Prostate gland (tissue), 2 donors: Measurements from ENCODE around the gene FAM114A1. TPM values are rescaled to one million over a fixed set of nuclear protein-coding genes. Genes with fewer than 3 reads are reported as not detected.

Source experiments
- DNase-seq: peaks from one replicate; pipeline ENCODE4 v3.0.0-alpha.2; 2019; ENCODE audit warnings: low spot score
- H3K27ac ChIP-seq, 2 donors: fragments of 200-600 bp; sonication (generic); 2 replicates each; pipeline ENCODE4 v1.5.1; 2017 to 2019
- H3K27me3 ChIP-seq: fragments of 200-600 bp; sonication (generic); replicated peaks from 2 replicates; pipeline ENCODE4 v1.5.1; 2019; ENCODE audit not compliant: insufficient read depth
- H3K36me3 ChIP-seq, 2 donors: fragments of 200-600 bp; sonication (generic); 1 replicate in 1 of 2; 2 replicates in 1 of 2; pipeline versions ENCODE4 v1.5.1 to v1.8.1; 2017 to 2019
- H3K4me1 ChIP-seq: fragments of 200-600 bp; sonication (generic); replicated peaks from 2 replicates; pipeline ENCODE4 v1.5.1; 2019
- H3K4me3 ChIP-seq, 2 donors: fragments of 200-600 bp; sonication (generic); 2 replicates each; pipeline ENCODE4 v1.5.1; 2017 to 2019
- H3K9me3 ChIP-seq: fragments of 200-600 bp; sonication (generic); 2 replicates; pipeline ENCODE4 v1.5.1; 2017
- POLR2A ChIP-seq: fragments of 450-650 bp; IDR thresholded peaks from one replicate; pipeline ENCODE4 v1.6.1; 2016; ENCODE audit warnings: antibody characterized with exemption, mild to moderate bottlenecking
- POLR2AphosphoS5 ChIP-seq: sonication (generic); formaldehyde crosslinking; IDR thresholded peaks from one replicate; pipeline ENCODE4 v1.6.1; 2017; ENCODE audit warnings: antibody characterized with exemption
- WGBS: methylation state at CpG from one replicate; pipeline ENCODE4 v1.1.5; 2018; 5-methylcytosine and 5-hydroxymethylcytosine counted together
- intact Hi-C: fragments of 100-400 bp; cut with DNase I; formaldehyde crosslinking; loops from one replicate; pipeline ENCODE4 v1.14.2; 2022
- total RNA-seq, 2 donors: library from RNA; depleted of rRNA; stranded (reverse); fragments of >200 nt; gene quantifications; one replicate each; pipeline ENCODE4 v1.1.0, GENCODE V29; 2016
- TF ChIP-seq, protein P1 (sequence below), 4 experiments: fragments of 200-600 bp in 2 of 4; fragments of 450-650 bp in 2 of 4; sonication (generic) in 2 of 4; IDR thresholded peaks; 1 replicate in 3 of 4; 2 replicates in 1 of 4; pipeline ENCODE4 v1.5.1; 2016 to 2019; ENCODE audit warnings: antibody characterized with exemption in 4 of 4, mild to moderate bottlenecking in 2 of 4, moderate library complexity in 2 of 4

Gene FAM114A1
- total RNA-seq = 100 to 1,000 TPM; 117 to 118 TPM

DNA sequence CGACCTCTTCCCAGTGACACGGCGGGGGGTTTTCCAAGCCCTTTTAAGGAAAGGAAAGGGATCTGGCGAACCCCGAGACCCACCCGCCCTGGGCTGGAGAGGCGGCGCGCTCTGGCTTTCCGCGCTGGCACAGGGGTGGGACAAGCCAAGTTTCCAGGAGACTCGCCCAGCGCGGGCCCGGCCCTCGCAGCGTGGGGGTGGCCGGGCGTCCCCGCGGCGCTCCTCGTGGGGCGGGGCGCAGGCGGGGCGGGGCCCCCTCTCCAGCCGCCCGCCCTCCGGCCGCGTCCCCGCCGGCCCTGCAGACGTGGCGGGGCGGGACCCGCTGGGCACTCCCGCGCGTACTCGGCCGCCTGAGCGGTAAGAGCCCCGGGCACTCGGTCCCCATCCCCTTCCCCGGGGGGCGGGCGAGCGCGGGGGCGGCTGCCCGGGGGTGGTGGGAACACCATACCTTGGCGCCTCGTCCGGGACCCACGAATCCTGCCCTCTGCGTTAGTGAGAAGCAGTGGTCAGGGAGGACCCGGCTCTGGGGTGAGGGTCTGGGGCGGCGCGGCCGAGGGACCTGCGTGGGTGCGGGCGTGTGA, at the start of gene FAM114A1:
Gene FAM114A1, plus strand, starts transcription at position 329 of the 581 bp plus-strand sequence. CDS start 10,273 bp downstream, outside the sequence.
- Histone ChIP-seq H3K27me3 (no peaks in the 10 kb centered on the region), H3K27ac (peak within 1 kb of the TSS; percentile 97), H3K36me3 (no peaks in the 10 kb centered on the region), H3K4me1 (no peaks in the 10 kb centered on the region), H3K9me3 (no peaks in the 10 kb centered on the region), H3K4me3 (peak within 1 kb of the TSS; percentile 85 to 86)
- under 1% methylated on average over 33 of the region's 66 CpGs for WGBS
- DNase-seq = peak; percentile 77
- intact Hi-C loops = loop anchor here (10.0 kb wide), 1 partner anchor 183 kb away; no protein-coding TSS in a partner anchor
- TF ChIP-seq, protein P1, sequence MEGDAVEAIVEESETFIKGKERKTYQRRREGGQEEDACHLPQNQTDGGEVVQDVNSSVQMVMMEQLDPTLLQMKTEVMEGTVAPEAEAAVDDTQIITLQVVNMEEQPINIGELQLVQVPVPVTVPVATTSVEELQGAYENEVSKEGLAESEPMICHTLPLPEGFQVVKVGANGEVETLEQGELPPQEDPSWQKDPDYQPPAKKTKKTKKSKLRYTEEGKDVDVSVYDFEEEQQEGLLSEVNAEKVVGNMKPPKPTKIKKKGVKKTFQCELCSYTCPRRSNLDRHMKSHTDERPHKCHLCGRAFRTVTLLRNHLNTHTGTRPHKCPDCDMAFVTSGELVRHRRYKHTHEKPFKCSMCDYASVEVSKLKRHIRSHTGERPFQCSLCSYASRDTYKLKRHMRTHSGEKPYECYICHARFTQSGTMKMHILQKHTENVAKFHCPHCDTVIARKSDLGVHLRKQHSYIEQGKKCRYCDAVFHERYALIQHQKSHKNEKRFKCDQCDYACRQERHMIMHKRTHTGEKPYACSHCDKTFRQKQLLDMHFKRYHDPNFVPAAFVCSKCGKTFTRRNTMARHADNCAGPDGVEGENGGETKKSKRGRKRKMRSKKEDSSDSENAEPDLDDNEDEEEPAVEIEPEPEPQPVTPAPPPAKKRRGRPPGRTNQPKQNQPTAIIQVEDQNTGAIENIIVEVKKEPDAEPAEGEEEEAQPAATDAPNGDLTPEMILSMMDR (IDR thresholded peaks at IDR 0.05) = peak in 1 of 4 experiments; percentile 1
- peak; percentile 55 for TF ChIP-seq POLR2A
- no peak for TF ChIP-seq POLR2AphosphoS5

DNA sequence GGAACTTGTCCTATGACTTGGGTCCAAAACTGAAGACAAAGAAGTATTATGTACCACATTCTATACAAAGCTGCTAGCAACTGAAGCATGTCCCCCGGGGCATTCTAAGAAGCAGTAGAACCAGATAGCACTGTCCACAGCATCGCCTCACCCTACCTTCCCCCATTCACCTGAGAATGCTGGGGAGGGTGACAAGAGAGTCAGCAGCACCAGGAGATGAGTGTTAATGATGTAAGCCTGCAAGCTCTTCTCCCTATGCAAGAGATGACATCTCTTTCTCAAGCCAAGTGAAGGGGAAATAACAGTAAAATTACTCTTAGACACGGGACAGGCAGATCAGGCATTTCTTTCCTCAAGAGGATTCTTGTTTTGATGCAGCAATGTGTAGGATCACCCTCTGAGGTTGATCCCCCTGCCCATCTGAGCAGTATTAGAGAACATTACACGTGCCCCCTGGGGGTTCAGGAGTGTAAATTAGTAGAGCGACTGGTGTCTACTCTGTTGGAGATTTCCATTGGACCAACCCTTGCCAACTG, 49.1 kb upstream of the FAM114A1 start:
- TF ChIP-seq, protein P1 (IDR thresholded peaks at IDR 0.05) = no peak
- TF ChIP-seq POLR2A (no peak), POLR2AphosphoS5 (no peak)
- Histone ChIP-seq H3K4me1 (no peaks in the 10 kb centered on the region), H3K27ac (no peak overlapping the region), H3K36me3 (no peaks in the 10 kb centered on the region), H3K9me3 (no peaks in the 10 kb centered on the region), H3K4me3 (no peak overlapping the region), H3K27me3 (peaks cover 3% of the 10 kb centered on the region)
- WGBS = 49% methylated on average over 5 of the region's 5 CpGs
- intact Hi-C loops = no loop called here
- peak; percentile 10 for DNase-seq

GRCh38 chr4:38819569-38819968, 48.0 kb upstream of the FAM114A1 start:
- H3K27ac ChIP-seq = no peak overlapping the region
- no peak for DNase-seq
- no peaks in the 10 kb centered on the region for H3K4me1 ChIP-seq
- H3K36me3 ChIP-seq = no peaks in the 10 kb centered on the region
- H3K9me3 ChIP-seq = no peaks in the 10 kb centered on the region
- intact Hi-C loops = no loop called here
- WGBS = 25% methylated on average over 3 of the region's 3 CpGs
- peaks cover 3% of the 10 kb centered on the region for H3K27me3 ChIP-seq
- TF ChIP-seq POLR2A (no peak), POLR2AphosphoS5 (no peak)
- TF ChIP-seq, protein P1 (IDR thresholded peaks at IDR 0.05) = no peak
- H3K4me3 ChIP-seq = no peak overlapping the region

DNA sequence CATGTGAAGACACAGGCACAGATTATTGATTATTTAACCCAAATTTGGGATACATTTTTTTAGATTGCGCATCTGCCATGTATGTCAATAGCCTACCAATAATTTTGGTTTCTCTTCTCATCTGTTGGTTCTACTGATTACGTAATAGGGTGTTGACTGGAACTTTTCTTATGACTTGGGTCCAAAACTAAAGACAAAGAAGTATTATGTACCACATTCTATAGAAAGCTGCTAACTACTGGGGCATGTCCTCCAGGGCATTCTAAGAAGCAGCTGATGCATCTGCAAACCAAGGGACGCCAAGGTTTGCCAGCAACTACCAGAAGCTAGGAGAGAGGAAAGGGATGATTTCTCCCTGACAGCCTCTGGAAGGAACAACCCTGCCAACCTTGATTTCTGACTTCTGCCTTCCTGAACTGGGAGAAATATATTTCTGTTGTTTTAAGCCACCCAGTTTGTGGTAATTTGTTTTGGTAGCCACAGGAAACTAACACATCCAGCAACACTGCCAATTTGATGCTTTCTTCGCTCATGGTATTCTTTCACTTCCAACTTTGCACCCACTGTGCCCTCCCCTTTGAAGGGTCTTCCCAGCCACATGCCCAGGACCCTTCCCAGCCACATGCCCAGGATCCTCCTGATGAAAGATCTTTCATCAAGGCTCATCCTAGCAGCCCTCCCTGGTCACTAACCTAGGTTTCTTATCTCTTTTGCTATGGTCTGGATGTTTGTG, 47.1 kb upstream of the FAM114A1 start:
- Histone ChIP-seq H3K36me3 (no peaks in the 10 kb centered on the region), H3K9me3 (no peaks in the 10 kb centered on the region), H3K27ac (no peak overlapping the region), H3K4me3 (no peak overlapping the region), H3K4me1 (no peaks in the 10 kb centered on the region), H3K27me3 (no peaks in the 10 kb centered on the region)
- 87% methylated on average over 4 of the region's 4 CpGs for WGBS
- TF ChIP-seq, protein P1 (IDR thresholded peaks at IDR 0.05) = no peak
- no peak for TF ChIP-seq POLR2A
- no peak for DNase-seq
- intact Hi-C loops = no loop called here
